Measurements from ENCODE around the gene PHLDB3.
"Not testable (repeated sequence)": the region's sequence is repeated elsewhere in the genome, so short reads cannot be mapped to it uniquely, and the experiment has no call there.

GRCh38 chr19:43444091-43444490 is 60.5 kb downstream of the PHLDB3 start:
- not testable (repeated sequence) for TF ChIP-seq CTCF (IDR thresholded peaks at IDR 0.05; ENCODE audit: poor library complexity); EZH2 (IDR thresholded peaks at IDR 0.05; ENCODE audit: borderline replicate concordance)

All from hepatocyte (in vitro differentiated cells).